ENCODE data around the gene FOXF2.
"Not testable (repeated sequence)": the region's sequence is repeated elsewhere in the genome, so short reads cannot be mapped to it uniquely, and the experiment has no call there.

Gene FOXF2

GRCh38 chr6:1351381-1352008 lies 37.9 kb upstream of the FOXF2 start:
- no peaks in the 10 kb centered on the region for H3F3A ChIP-seq (ENCODE audit: low read depth)
- H3K9me2 ChIP-seq (replicated peaks; ENCODE audit: low read depth, low read length), result no peaks in the 10 kb centered on the region
- no peak for TF ChIP-seq EZH2phosphoT487 (IDR thresholded peaks at IDR 0.05; ENCODE audit: borderline replicate concordance)
- TF ChIP-seq, protein P1, sequence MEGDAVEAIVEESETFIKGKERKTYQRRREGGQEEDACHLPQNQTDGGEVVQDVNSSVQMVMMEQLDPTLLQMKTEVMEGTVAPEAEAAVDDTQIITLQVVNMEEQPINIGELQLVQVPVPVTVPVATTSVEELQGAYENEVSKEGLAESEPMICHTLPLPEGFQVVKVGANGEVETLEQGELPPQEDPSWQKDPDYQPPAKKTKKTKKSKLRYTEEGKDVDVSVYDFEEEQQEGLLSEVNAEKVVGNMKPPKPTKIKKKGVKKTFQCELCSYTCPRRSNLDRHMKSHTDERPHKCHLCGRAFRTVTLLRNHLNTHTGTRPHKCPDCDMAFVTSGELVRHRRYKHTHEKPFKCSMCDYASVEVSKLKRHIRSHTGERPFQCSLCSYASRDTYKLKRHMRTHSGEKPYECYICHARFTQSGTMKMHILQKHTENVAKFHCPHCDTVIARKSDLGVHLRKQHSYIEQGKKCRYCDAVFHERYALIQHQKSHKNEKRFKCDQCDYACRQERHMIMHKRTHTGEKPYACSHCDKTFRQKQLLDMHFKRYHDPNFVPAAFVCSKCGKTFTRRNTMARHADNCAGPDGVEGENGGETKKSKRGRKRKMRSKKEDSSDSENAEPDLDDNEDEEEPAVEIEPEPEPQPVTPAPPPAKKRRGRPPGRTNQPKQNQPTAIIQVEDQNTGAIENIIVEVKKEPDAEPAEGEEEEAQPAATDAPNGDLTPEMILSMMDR (conservative IDR thresholded peaks at IDR 0.05; ENCODE audit: low read length), result no peak
- H3K4me3 ChIP-seq (ENCODE audit: low read length, poor library complexity, severe bottlenecking), result no peak overlapping the region
- H3K4me2 ChIP-seq (ENCODE audit: low read depth, low read length, poor library complexity, severe bottlenecking), result no peak overlapping the region
- no peak overlapping the region for H3K9ac ChIP-seq (ENCODE audit: low read depth, low read length, poor library complexity, severe bottlenecking)
- no peaks in the 10 kb centered on the region for H3K4me1 ChIP-seq (ENCODE audit: insufficient read depth, low read length, poor library complexity, severe bottlenecking)
- no peak overlapping the region for H2AFZ ChIP-seq (ENCODE audit: low read length)
- H4K20me1 ChIP-seq (ENCODE audit: insufficient read depth, low read length, poor library complexity, severe bottlenecking), result no peaks in the 10 kb centered on the region
- no peaks in the 10 kb centered on the region for H3K27me3 ChIP-seq (ENCODE audit: insufficient read depth, low read length, poor library complexity, severe bottlenecking)
- no peaks in the 10 kb centered on the region for H3K36me3 ChIP-seq (ENCODE audit: insufficient read depth, low read length)
- H3K79me2 ChIP-seq (ENCODE audit: insufficient read depth, low read length), result no peaks in the 10 kb centered on the region
- H3K9me3 ChIP-seq (ENCODE audit: insufficient read depth, low read depth, low read length), result peaks cover 20% of the 10 kb centered on the region; the same call in 1 of the 2 replicates

- H3K9me3 ChIP-seq (ENCODE audit: insufficient read depth, low read depth, low read length), result peaks cover 20% of the 10 kb centered on the region; the same call in 1 of the 2 replicates
- H4K20me1 ChIP-seq (ENCODE audit: insufficient read depth, low read length, poor library complexity, severe bottlenecking); H2AFZ ChIP-seq (ENCODE audit: low read length); H3K4me2 ChIP-seq (ENCODE audit: low read depth, low read length, poor library complexity, severe bottlenecking); H3K4me1 ChIP-seq (ENCODE audit: insufficient read depth, low read length, poor library complexity, severe bottlenecking); H3K9me2 ChIP-seq (replicated peaks; ENCODE audit: low read depth, low read length); H3K4me3 ChIP-seq (ENCODE audit: low read length, poor library complexity, severe bottlenecking); H3K9ac ChIP-seq (ENCODE audit: low read depth, low read length, poor library complexity, severe bottlenecking); H3K79me2 ChIP-seq (ENCODE audit: insufficient read depth, low read length); H3K27me3 ChIP-seq (ENCODE audit: insufficient read depth, low read length, poor library complexity, severe bottlenecking); H3F3A ChIP-seq (ENCODE audit: low read depth); H3K36me3 ChIP-seq (ENCODE audit: insufficient read depth, low read length): not testable (repeated sequence)
Observed at GRCh38 chr6:1355068-1355467, 34.3 kb upstream of the FOXF2 start.

- H3K79me2 ChIP-seq (ENCODE audit: insufficient read depth, low read length); H3K4me3 ChIP-seq (ENCODE audit: low read length, poor library complexity, severe bottlenecking); H3K9me3 ChIP-seq (ENCODE audit: insufficient read depth, low read depth, low read length); H3K9ac ChIP-seq (ENCODE audit: low read depth, low read length, poor library complexity, severe bottlenecking); H3K4me1 ChIP-seq (ENCODE audit: insufficient read depth, low read length, poor library complexity, severe bottlenecking); H3F3A ChIP-seq (ENCODE audit: low read depth); H3K9me2 ChIP-seq (replicated peaks; ENCODE audit: low read depth, low read length); H4K20me1 ChIP-seq (ENCODE audit: insufficient read depth, low read length, poor library complexity, severe bottlenecking); H3K4me2 ChIP-seq (ENCODE audit: low read depth, low read length, poor library complexity, severe bottlenecking); H2AFZ ChIP-seq (ENCODE audit: low read length); H3K36me3 ChIP-seq (ENCODE audit: insufficient read depth, low read length); H3K27me3 ChIP-seq (ENCODE audit: insufficient read depth, low read length, poor library complexity, severe bottlenecking): not testable (repeated sequence)
Observed at GRCh38 chr6:1361717-1362116, 27.7 kb upstream of the FOXF2 start.

DNA sequence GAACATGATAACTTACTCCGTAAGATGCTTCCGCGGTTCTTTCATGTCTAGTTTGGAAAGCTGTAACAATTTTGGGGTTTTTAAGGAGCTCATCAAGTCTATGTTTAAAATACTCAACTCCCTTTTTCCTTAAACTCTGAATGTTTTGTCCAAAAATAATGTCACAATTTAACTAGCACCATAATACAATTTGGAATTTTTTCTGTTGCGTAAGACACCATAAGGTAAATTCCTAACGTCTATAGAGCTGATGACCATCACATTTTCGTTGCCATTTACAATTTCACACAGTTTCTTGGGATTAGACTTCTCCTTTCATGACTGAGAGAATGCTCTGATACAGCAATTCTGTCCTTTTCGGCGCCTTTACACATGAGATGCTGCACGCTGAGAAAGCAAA lies 26.7 kb upstream of the FOXF2 start:
- Histone ChIP-seq H3K9me3 (ENCODE audit: insufficient read depth, low read depth, low read length) (no peaks in the 10 kb centered on the region), H3K36me3 (ENCODE audit: insufficient read depth, low read length) (no peaks in the 10 kb centered on the region), H4K20me1 (ENCODE audit: insufficient read depth, low read length, poor library complexity, severe bottlenecking) (no peaks in the 10 kb centered on the region), H3K4me2 (ENCODE audit: low read depth, low read length, poor library complexity, severe bottlenecking) (no peak overlapping the region), H3K9ac (ENCODE audit: low read depth, low read length, poor library complexity, severe bottlenecking) (no peak overlapping the region), H3K27me3 (ENCODE audit: insufficient read depth, low read length, poor library complexity, severe bottlenecking) (no peaks in the 10 kb centered on the region), H2AFZ (ENCODE audit: low read length) (no peak overlapping the region), H3K9me2 (replicated peaks; ENCODE audit: low read depth, low read length) (no peaks in the 10 kb centered on the region), H3F3A (ENCODE audit: low read depth) (no peaks in the 10 kb centered on the region), H3K79me2 (ENCODE audit: insufficient read depth, low read length) (no peaks in the 10 kb centered on the region), H3K4me1 (ENCODE audit: insufficient read depth, low read length, poor library complexity, severe bottlenecking) (no peaks in the 10 kb centered on the region), H3K4me3 (ENCODE audit: low read length, poor library complexity, severe bottlenecking) (no peak overlapping the region)
- TF ChIP-seq, protein P1 (conservative IDR thresholded peaks at IDR 0.05; ENCODE audit: low read length), result no peak
- no peak for TF ChIP-seq EZH2phosphoT487 (IDR thresholded peaks at IDR 0.05; ENCODE audit: borderline replicate concordance)
